GM18498 (cell line): ENCODE data around the gene UQCRC1.

Source experiments
- ATAC-seq: cut with Tn5 transposase; IDR thresholded peaks from one replicate; pipeline ENCODE4 v1.9.1; 2021; ENCODE audit warnings: mild to moderate bottlenecking, moderate library complexity; ENCODE audit not compliant: unreplicated experiment

The UQCRC1 gene

DNA sequence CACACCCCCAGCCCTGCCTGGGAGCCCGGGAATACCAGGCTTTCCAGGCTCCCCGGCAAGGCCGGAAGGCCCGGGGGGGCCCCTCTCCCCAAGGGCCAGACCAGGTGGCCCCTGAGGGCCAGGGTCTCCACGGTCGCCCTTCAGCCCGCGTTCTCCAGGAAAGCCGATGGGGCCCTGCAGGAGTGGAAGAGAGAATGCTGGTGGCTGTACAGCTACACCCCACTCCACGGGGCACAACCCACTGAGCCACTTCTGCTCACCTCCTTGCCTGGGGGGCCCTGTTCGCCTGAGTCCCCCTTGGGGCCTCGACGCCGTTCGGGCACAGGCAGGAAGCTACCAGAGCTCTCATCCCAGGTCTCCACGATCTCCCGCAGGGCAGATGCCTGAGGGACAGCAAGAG is 34.1 kb downstream of the UQCRC1 start:
- no peak for ATAC-seq

DNA sequence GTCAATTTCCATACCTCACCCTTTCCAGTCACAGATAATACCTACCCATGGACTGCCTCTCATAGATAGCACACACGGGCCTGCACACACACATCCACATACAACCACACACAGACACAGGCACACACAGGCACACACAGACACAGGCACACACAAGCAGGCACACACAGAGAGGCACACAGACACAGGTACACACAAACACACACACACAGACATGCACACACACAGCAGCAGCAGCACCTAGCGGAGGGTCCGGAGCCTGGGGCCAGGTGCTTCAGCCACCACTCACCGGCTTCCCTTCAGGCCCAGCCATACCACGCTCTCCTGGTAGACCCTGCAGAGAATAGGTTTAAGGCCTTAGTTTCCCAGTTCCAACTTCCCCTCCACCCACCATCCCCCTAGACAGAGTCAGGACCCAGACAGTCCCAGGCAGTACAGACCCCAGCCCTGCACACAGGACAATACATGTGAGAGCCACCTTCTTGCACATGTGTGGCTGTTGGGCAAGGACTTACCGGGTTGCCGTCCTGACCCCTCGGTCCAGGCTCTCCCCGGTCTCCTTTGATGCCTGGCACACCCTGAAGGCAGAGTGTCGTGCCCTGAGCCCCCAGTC is 35.4 kb downstream of the UQCRC1 start:
- ATAC-seq, result no peak

DNA sequence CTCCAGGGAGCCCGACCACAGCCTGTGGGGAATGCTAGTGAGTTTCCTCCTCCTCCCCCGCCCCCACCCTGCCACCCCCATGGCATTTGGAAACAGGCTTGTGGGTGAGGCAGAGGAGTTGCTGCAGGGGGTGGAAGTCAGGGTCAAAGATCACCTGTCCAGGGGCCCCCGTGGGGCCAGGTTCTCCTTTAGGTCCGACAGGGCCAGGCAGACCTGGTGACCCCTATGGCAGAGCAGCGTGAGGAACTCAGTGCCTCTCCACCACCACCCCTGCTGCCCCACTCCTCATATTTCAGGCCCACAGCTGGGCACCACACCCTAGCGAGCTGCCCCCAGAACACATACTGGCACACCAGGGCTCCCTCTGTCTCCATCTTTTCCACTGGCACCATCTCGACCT is 36.9 kb downstream of the UQCRC1 start:
- no peak for ATAC-seq

DNA sequence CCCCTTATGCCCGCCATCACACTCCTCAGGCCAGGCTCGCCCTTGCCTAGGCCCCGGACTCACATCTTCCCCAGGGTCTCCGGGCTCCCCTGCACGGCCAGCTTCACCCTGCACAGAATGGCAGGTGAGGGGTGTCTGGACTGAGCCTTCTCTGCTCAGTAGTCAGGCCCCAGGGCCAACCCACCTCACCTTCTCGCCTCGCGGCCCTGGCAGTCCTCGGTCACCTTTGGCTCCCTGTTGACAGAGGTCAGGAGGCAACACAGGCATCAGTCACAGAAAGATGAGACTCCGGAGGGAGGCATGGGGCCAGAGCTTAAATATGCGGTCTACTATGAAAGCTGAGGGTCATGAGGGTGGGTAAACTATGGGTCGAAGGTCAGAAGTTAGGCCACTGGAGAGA is 37.5 kb downstream of the UQCRC1 start:
- no peak for ATAC-seq

DNA sequence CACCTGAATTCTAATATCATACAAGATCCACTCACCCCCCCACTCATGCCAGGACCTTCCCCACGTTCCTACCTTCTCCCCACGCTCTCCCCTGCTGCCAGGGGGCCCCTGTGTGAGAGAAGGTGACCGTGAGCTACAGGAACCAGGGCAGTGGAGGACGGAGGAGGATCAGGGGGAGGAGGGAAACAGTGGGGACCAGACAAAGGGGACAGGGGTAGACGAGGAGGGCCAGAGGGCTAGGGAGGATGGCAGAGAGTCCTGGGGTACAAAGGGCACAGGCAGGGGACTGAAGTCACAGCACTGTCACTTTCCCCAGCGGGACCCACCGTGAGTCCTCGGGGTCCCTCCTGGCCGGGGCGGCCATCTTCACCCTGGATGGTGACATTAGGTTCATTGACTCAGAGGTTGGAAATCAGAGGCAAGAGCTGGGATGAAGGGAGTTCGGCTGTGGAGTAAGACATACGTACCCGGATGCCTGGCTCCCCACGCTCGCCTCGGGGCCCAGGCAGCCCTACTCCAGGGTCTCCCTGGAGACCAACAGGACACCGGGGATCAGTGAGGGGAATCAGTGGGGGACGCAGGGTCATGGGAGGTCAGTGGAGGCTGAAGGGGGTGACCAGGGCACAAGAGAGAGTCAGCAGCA is 39.5 kb downstream of the UQCRC1 start:
- no peak for ATAC-seq

DNA sequence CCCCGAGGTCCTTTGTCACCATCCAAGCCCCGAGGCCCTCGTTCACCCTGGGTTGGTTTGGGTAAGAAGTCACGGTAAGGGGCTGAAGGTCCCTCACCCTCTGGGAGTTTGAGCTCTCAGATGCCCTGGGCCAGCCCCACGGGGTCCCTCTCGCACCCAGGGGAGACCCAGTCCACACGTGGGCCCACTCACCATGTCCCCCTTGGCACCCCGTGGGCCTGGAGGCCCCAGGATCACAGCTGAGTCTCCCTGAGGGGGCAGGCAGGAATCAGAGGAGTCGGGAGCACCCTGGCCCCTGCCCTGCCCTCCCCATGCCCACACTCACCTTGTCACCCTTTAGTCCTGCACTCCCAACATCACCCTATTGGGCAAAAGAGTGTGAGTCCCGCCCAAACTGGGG is 40.0 kb downstream of the UQCRC1 start:
- ATAC-seq, result no peak

DNA sequence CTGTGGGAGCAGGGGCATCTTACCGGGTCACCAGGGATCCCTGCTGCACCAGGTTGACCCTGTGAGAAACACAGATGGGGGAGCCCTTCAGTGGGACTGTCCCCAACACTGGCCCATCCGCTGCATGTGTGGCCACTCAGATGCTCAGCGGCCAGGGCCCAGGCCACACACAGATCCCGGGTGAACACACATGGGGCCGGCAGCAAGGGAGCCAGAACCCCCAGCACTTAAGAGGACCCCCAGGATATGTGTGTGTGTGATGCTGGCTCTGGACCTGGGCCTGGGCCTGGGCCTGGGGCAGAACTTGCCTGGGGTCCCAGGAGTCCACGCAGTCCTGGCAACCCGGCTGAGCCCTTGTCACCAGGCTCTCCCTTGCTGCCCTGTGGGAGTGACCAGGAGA is 41.0 kb downstream of the UQCRC1 start:
- no peak for ATAC-seq

DNA sequence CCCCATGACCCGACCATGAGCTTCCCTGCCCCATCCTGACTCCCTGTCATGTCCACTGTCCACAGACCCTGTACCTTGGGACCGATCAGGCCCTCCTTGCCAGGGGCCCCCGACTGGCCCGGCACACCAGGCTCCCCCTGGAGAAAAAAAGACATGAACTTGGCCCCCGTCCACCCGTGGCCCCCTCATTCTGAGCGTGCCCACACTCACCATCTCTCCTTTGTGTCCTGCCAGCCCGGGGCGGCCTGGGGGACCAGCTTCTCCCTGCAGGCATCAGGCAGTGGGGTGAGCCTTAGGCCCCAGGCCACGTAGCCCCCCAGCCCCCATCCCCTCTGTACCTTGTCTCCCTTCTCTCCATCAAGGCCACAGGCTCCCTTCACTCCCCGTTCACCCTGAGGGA is 41.9 kb downstream of the UQCRC1 start:
- no peak for ATAC-seq

DNA sequence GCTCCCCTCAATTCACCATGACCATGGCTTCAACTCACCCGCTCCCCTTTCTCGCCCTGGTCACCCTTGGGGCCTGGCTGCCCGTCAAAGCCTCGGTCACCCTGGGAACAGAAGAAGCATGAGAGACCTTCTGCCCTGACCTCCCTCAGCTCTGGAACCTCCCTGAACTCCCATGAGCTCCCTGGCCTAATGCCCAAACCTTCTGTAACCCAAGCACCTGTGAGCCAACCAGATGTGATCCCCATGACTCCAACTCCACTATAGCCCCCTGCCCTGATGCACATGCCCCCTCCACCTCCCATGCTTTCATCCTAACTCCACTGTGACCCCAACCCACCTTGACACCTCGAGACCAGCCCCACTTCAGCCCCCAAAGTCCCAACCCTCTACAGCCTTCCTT is 42.4 kb downstream of the UQCRC1 start:
- ATAC-seq, result no peak

DNA sequence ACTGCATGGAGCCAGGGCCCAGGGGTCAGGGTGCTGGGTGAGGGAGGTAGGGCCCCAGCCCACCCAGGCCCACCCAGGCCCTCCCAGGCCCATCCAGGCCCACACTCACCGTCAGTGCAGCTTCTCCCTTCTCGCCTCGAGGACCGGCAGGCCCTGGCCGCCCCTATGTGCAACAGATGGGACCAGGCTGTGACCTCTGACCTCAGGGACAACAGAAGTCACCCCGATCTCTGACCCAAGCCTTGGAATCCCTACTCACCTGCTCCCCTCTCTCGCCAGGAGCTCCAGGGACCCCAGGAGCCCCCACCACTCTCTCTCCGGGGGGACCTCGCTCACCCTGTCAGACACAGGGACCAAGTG is 43.1 kb downstream of the UQCRC1 start:
- ATAC-seq, result no peak

DNA sequence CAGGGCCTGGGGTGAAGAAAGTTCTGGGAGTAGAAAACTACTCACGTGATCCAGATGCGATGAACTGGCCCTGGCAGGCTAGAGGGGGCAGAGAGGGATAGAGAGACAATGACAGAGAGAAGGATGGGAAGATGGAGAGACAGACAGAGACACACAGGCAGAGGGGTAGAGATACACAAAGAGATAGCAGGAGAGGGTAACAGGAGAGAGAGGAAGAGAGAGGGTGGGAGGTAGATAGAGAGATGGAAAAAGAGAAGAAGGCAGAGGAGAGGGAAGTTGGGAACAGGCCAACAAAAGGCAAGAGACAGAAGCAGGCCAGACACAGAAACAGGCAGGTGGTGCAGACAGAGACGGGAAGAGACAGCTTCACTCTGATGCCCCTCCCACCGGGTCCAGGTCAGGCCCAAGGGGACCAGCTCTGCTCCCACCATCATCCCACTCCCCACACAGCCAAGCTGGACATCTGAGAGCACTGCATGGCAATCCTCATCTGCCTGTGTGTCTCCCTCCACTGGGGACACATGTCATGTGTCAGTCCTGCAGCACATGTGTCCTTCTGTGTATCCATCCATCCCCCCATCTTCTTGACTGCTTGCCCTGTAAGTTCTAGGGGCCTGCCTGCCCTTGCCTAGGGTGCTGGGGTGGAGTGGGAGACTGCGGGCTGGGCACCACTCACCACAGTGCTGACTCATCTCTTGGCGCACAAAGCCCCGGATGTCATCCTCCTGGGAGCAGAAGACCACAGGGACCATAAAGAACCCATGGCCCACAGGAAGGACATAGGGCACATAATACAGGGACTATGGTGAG is 43.6 kb downstream of the UQCRC1 start:
- ATAC-seq, result no peak

DNA sequence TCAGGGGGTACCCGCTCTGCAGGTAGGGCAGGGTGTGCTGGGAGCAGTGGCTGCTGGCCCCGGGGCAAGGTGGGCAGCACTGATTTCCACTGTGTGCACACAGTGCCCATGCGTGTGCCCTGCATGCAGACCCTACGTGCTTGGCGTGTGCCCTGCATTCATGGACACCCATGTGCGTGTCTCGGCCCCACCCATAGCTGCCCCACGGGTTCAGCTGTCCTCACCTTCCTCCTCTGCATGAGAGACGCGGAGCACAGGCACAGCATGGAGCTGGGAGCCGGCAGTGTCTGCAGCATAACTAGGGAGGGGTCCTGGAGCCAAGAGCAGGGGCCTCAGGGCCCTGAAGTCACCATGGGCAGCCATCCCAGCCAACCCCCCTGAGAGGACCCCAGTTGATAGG is 44.3 kb downstream of the UQCRC1 start:
- ATAC-seq, result no peak

DNA sequence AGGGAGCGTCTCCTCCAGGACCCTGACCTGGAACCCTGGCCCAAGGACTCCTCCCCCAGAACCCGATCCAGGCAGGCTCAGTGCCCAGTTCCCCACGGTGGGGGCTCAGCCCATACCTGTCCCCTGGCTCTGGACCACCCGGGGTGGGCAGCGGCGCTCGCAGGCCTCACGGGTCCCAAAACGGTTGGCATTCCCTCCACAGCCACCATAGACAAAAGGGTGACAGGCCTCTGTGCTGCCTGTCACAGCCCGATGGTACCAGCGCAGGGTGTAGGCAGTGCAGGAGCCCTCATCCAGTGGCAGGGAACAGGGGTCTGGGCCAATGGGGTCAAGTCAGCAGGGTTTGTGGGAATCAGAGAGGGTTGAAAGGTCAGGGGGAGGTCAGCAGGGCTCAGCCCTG is 44.8 kb downstream of the UQCRC1 start:
- ATAC-seq, result no peak

DNA sequence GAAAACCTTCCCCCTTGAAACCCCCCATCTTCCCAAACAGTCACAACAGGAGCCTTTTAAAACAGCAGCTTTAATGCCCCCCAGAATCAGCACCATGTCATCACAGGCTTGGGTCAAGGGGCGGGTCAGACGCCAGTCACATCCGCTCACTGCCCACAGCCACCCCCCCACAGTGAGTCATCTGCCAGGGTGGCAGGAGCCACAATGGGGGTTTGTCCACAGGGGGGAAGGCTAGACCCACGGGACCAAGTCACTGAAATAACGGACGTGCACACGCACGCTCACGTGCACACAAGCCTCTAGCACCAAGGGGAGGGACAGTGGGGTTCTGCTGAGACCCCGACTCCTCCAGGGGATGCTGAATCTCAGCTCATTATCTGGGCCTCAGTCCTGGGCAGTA is 45.4 kb downstream of the UQCRC1 start:
- no peak for ATAC-seq

DNA sequence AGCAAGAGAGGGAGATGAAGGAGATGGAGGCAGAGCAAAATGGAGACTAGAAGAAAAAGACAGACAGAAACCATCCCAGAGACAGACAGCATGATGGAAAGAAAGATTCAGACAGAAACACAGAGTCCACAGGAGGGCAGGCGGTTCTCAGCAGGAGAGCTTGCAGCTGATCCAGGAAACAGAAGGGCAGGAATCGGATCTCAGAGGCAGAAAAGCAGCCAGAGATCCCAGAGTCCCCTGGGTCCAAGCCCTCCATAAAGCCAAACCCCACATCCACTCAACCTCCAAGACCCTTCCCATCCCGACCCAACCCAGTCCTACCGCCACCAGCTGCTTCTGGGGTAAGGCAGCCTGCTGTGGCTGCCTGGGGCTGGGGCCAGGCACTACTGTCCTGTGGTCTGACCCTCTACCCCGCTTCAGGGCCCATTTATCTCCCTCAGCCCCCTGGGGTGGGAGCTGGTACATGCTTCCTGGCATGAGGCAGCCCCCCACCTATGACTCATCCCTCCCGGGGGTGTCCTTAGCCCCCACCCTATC is 46.0 kb downstream of the UQCRC1 start, which contains the start of gene UCN2:
Gene UCN2 (minus strand): TSS at position 400 of the 537 bp plus-strand sequence. CDS start 657 bp downstream, outside the sequence.
- no peak for ATAC-seq

DNA sequence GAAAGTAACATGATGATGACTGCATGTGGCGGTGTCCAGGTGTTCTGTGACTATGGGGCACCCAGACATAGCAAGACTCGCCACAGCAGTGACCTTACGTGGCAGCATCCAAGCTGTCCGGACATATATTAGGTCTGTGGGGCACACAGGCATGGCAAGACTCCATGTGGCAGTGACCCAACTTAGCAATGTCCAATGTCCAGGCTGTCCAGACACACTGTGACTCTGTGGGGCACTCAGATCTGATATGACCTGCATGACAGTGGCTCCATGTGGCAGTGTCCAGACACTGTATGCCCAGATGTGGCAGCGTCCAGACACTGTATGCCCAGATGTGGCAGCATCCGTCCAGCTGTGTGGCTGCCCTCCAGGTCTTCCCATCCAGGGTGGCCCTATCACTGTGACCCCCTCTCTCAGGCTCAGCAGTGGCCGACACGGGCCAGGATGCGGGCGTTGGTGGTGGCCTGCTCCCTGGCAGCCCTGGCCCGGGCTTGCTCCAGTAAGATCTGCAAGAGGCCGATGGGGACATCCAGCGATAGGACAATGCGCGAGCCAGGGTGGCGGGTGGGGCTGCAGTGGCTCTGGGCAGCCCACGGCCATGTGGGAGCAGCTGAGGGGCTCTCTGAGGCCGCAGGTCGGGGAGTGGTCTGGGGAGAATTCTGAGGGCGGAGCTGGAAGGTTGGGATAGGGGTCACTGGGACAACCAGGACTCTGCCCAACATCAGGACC is 46.9 kb downstream of the UQCRC1 start:
- no peak for ATAC-seq

DNA sequence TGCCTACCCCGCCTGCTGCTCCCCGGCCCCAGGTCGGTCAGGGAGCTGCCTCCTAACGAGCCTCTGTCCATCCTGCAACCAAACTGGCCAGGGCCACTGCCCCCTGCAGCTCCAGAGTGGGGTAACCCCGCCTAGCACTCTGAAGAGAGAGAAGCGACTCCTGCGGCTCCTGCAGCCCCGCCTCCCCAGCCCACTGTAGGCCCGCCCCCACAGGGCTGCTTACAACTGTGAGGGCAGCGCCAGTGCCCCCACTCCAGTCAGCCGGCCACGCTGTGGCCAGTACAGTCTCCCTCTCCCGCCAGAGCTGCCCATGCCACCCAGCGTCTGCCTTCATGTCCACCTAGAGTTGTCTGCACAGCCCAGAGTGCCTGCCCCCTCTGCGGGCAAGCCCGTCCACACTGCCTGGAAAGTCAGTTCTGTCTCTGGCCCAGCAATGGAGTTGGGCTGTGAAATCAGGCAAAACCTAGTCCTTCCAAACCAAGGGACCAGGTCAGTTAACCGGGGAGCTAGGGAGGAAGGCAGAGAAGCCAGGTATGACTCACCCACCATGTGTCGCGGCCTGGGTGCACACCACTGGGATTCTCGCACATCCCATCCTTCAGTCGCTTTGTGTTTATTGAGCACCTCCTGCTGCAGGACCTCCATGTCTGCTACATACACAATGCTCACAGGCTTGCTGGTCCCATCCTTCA is 48.3 kb downstream of the UQCRC1 start:
- ATAC-seq, result no peak

DNA sequence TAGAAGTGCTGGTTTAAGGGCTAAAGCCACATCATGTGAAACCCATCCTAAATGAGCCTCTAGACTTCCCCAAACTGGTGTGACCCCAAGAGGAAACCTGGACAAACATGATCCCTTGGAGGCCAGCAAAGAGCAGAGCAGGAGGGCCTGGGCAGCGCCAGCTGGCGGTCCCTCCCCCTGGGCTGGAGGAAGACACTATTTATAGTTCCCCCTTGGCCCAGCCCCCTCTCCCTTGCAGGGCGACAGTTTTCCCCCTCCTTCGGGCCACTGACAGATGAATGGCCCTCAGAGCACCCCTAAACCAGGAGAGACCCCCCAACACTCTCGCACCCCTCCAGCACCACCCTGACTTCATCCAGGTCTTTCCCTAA is 48.8 kb downstream of the UQCRC1 start:
- no peak for ATAC-seq

DNA sequence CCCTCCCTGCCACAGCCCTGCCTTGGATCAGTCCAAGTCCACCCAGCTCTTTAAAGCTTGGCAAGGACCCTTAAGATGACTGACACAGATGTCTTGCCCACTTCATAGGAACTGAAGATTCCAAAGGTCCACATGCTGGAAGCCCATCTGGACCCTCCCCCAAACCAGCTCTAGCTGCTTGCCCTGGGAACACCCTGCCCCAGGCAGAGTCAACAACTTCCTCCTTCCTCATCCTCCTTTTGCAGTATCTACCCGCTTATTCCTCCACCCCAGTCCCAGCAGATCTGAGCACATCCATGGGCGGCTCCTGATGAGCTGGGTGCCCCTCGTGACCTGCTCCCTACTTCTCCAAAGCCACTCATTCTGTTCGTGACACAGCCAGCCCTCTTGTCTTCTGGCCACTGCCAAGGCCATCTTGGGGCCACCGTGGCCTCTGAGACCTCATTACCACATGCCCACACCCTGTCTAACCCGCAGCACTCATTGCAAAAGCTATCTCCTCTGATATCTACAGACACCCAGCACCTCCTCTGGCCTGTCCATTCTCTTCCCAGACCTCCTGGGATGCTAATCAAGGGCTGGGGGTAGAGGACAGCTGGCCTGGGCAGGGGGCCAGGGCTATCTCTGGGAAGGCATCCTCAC is 50.8 kb downstream of the UQCRC1 start:
- ATAC-seq, result no peak
